HS-27A (cell line): Measurements from ENCODE around the gene CNTN1.

Experiments
- DNase-seq: peaks from one replicate; pipeline ENCODE4 v3.0.0-alpha.2; 2012; ENCODE audit warnings: low read depth, missing footprints

Gene CNTN1

GRCh38 chr12:40853221-40853620 is 161.0 kb downstream of the CNTN1 start:
- no peak for DNase-seq

GRCh38 chr12:40854604-40855003 is 162.4 kb downstream of the CNTN1 start:
- DNase-seq, result no peak

GRCh38 chr12:40864891-40865290 is 172.7 kb downstream of the CNTN1 start:
- no peak for DNase-seq

GRCh38 chr12:40870981-40871380 is 178.7 kb downstream of the CNTN1 start:
- DNase-seq, result no peak

GRCh38 chr12:40874868-40875267 is 182.6 kb downstream of the CNTN1 start:
- DNase-seq, result no peak

GRCh38 chr12:40889329-40889728 is 197.1 kb downstream of the CNTN1 start:
- DNase-seq, result no peak

- no peak for DNase-seq
Observed at GRCh38 chr12:40892528-40892927, 200.3 kb downstream of the CNTN1 start.

GRCh38 chr12:40898505-40898904 is 206.3 kb downstream of the CNTN1 start:
- DNase-seq, result no peak

- DNase-seq, result no peak
Observed at GRCh38 chr12:40903040-40903439, 210.8 kb downstream of the CNTN1 start.

GRCh38 chr12:40907115-40907527 is 214.9 kb downstream of the CNTN1 start:
- no peak for DNase-seq

- DNase-seq, result no peak
Observed at GRCh38 chr12:40911676-40912075, 219.4 kb downstream of the CNTN1 start.

GRCh38 chr12:40915172-40915571 is 222.9 kb downstream of the CNTN1 start:
- DNase-seq, result no peak

GRCh38 chr12:40917561-40917960 is 225.3 kb downstream of the CNTN1 start:
- no peak for DNase-seq

GRCh38 chr12:40921563-40922163 is 229.4 kb downstream of the CNTN1 start:
- no peak for DNase-seq

GRCh38 chr12:40937891-40938290 is 245.7 kb downstream of the CNTN1 start:
- no peak for DNase-seq

- DNase-seq, result no peak
Observed at GRCh38 chr12:40942326-40942725, 250.1 kb downstream of the CNTN1 start.

- DNase-seq, result no peak
Observed at GRCh38 chr12:40945772-40946171, 253.5 kb downstream of the CNTN1 start.

- DNase-seq, result no peak
Observed at GRCh38 chr12:40946612-40947194, 254.5 kb downstream of the CNTN1 start.

GRCh38 chr12:40947797-40948196 is 255.6 kb downstream of the CNTN1 start:
- no peak for DNase-seq

- DNase-seq, result no peak
Observed at GRCh38 chr12:40953076-40953475, 260.8 kb downstream of the CNTN1 start.

GRCh38 chr12:40957417-40957816 is 265.2 kb downstream of the CNTN1 start:
- DNase-seq, result no peak

- no peak for DNase-seq
Observed at GRCh38 chr12:40959041-40959440, 266.8 kb downstream of the CNTN1 start.

GRCh38 chr12:40963751-40964150 is 271.5 kb downstream of the CNTN1 start:
- no peak for DNase-seq

- no peak for DNase-seq
Observed at GRCh38 chr12:40969796-40970195, 277.6 kb downstream of the CNTN1 start.
